Nephron (organoid): Measurements from ENCODE around the gene HAT1.

Experiments
- H3K27ac Mint-ChIP-seq, 3 experiments: 2 replicates each; pipeline ENCODE4 v1.8.0; 2020; ENCODE audit warnings: mixed read lengths in 3 of 3, mild to moderate bottlenecking in 2 of 3, moderate library complexity in 1 of 3
- H3K27me3 Mint-ChIP-seq: 2 replicates; pipeline ENCODE4 v1.8.0; 2021; ENCODE audit warnings: low read depth, mild to moderate bottlenecking, moderate library complexity, mixed read lengths
- H3K36me3 Mint-ChIP-seq: 2 replicates; pipeline ENCODE4 v1.8.0; 2020; ENCODE audit warnings: low read depth, mixed read lengths
- H3K4me1 Mint-ChIP-seq: 2 replicates; pipeline ENCODE4 v1.8.0; 2020; ENCODE audit warnings: mixed read lengths
- H3K4me3 Mint-ChIP-seq, 3 experiments: 2 replicates each; pipeline ENCODE4 v1.8.0; 2020; ENCODE audit warnings: mild to moderate bottlenecking in 3 of 3, mixed read lengths in 3 of 3, moderate library complexity in 2 of 3
- H3K9me3 Mint-ChIP-seq: 2 replicates; pipeline ENCODE4 v1.8.0; 2020; ENCODE audit warnings: mixed read lengths
- CTCF ChIP-seq, 3 experiments: fragments of 200-600 bp; sonication (generic); IDR thresholded peaks; one replicate each; pipeline ENCODE4 v1.5.0; 2021; ENCODE audit warnings: antibody characterized with exemption in 3 of 3; ENCODE audit not compliant: unreplicated experiment in 3 of 3

Gene HAT1

GRCh38 chr2:171959998-171960397 lies 37.7 kb downstream of the HAT1 start:
- no peaks in the 10 kb centered on the region for H3K9me3 Mint-ChIP-seq
- no peak for TF ChIP-seq CTCF (IDR thresholded peaks at IDR 0.05; ENCODE audit: unreplicated experiment in 3 of 3)
- no peak overlapping the region for H3K27ac Mint-ChIP-seq
- no peaks in the 10 kb centered on the region for H3K27me3 Mint-ChIP-seq
- H3K36me3 Mint-ChIP-seq = peaks cover 9% of the 10 kb centered on the region
- H3K4me3 Mint-ChIP-seq = no peak overlapping the region
- no peaks in the 10 kb centered on the region for H3K4me1 Mint-ChIP-seq

- Mint-ChIP-seq H3K9me3 (no peaks in the 10 kb centered on the region), H3K27me3 (no peaks in the 10 kb centered on the region), H3K4me1 (no peaks in the 10 kb centered on the region), H3K27ac (no peak overlapping the region), H3K36me3 (peaks cover 5% of the 10 kb centered on the region), H3K4me3 (no peak overlapping the region)
- no peak for TF ChIP-seq CTCF (IDR thresholded peaks at IDR 0.05; ENCODE audit: unreplicated experiment in 3 of 3)
These were observed 38.3 kb downstream of the HAT1 start for GRCh38 chr2:171960570-171960969.

GRCh38 chr2:171963198-171963597 lies 40.9 kb downstream of the HAT1 start:
- Mint-ChIP-seq H3K4me3 (no peak overlapping the region), H3K36me3 (peaks cover 13% of the 10 kb centered on the region), H3K9me3 (no peaks in the 10 kb centered on the region), H3K27me3 (no peaks in the 10 kb centered on the region), H3K4me1 (no peaks in the 10 kb centered on the region), H3K27ac (no peak overlapping the region)
- no peak for TF ChIP-seq CTCF (IDR thresholded peaks at IDR 0.05; ENCODE audit: unreplicated experiment in 3 of 3)

GRCh38 chr2:171964308-171964707 lies 42.0 kb downstream of the HAT1 start:
- peaks cover 16% of the 10 kb centered on the region for H3K36me3 Mint-ChIP-seq
- no peak overlapping the region for H3K27ac Mint-ChIP-seq
- no peak for TF ChIP-seq CTCF (IDR thresholded peaks at IDR 0.05; ENCODE audit: unreplicated experiment in 3 of 3)
- H3K9me3 Mint-ChIP-seq = no peaks in the 10 kb centered on the region
- H3K27me3 Mint-ChIP-seq = no peaks in the 10 kb centered on the region
- no peaks in the 10 kb centered on the region for H3K4me1 Mint-ChIP-seq
- no peak overlapping the region for H3K4me3 Mint-ChIP-seq

- no peak for TF ChIP-seq CTCF (IDR thresholded peaks at IDR 0.05; ENCODE audit: unreplicated experiment in 3 of 3)
- H3K36me3 Mint-ChIP-seq = peaks cover 20% of the 10 kb centered on the region
- no peak overlapping the region for H3K4me3 Mint-ChIP-seq
- no peak overlapping the region for H3K27ac Mint-ChIP-seq
- no peaks in the 10 kb centered on the region for H3K9me3 Mint-ChIP-seq
- H3K27me3 Mint-ChIP-seq = no peaks in the 10 kb centered on the region
- no peaks in the 10 kb centered on the region for H3K4me1 Mint-ChIP-seq
These were observed 43.0 kb downstream of the HAT1 start for GRCh38 chr2:171965238-171965637.

GRCh38 chr2:171965661-171966060 lies 43.4 kb downstream of the HAT1 start:
- H3K9me3 Mint-ChIP-seq = no peaks in the 10 kb centered on the region
- H3K27ac Mint-ChIP-seq = no peak overlapping the region
- no peaks in the 10 kb centered on the region for H3K4me1 Mint-ChIP-seq
- TF ChIP-seq CTCF (IDR thresholded peaks at IDR 0.05; ENCODE audit: unreplicated experiment in 3 of 3) = no peak
- no peak overlapping the region for H3K4me3 Mint-ChIP-seq
- peaks cover 20% of the 10 kb centered on the region for H3K36me3 Mint-ChIP-seq
- H3K27me3 Mint-ChIP-seq = no peaks in the 10 kb centered on the region
